Ishikawa (cell line): ENCODE results near the gene RPS6KA2.

Experiments
- CREB1 ChIP-seq: IDR thresholded peaks from 2 replicates; pipeline ENCODE4 v1.6.1; 2012; ENCODE audit warnings: low read depth
- NFIC ChIP-seq: IDR thresholded peaks from 2 replicates; pipeline ENCODE4 v1.6.1; 2012
- TAF1 ChIP-seq: IDR thresholded peaks from 2 replicates; pipeline ENCODE4 v1.6.1; 2012; ENCODE audit warnings: low read depth, mild to moderate bottlenecking
- TEAD4 ChIP-seq: IDR thresholded peaks from 2 replicates; pipeline ENCODE4 v1.6.1; 2012
- YY1 ChIP-seq: IDR thresholded peaks from 2 replicates; pipeline ENCODE4 v1.6.1; 2012; ENCODE audit warnings: low read depth

DNA sequence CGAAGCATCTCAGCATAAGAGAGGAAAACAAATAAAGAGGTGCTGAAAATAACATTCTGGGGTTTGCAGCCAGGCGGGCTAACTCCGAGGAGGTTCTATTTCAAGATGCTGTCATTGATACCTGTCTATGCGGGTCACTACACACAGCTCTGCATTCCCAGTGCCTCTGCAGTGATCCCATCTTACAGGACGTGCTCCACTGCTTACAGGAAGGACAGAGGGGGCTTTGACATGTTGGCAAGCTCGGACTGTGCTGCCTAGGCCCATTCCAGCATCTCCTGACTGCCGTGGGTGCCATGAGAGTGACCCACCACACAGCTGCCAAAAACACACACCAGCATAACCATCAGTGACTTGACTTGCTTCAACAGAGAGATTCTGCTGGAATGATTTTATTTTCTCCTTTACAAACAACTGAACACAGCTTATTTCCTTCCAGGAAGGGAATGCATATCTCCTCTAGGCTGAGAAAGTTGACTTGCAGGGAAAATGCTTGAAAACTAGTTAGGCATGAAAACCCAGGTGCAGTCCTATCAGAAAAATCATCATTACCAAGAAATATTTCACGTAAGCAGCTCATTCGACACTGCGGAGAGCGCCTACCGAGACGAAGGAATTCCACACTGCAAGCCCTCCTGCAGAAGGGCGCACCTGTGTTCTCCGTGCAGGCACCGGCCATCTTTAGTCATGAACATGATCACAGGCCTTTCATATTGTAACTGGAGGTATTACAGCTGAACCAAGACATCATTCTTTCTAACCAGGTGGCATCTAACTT is 103.1 kb downstream of the RPS6KA2 start:
- TF ChIP-seq NFIC (no peak), TAF1 (no peak), TEAD4 (no peak), CREB1 (no peak), YY1 (no peak)
